ENCODE measurements around the gene DEGS2.
"Not testable (repeated sequence)": the region's sequence is repeated elsewhere in the genome, so short reads cannot be mapped to it uniquely, and the experiment has no call there.

DEGS2 gene

DNA sequence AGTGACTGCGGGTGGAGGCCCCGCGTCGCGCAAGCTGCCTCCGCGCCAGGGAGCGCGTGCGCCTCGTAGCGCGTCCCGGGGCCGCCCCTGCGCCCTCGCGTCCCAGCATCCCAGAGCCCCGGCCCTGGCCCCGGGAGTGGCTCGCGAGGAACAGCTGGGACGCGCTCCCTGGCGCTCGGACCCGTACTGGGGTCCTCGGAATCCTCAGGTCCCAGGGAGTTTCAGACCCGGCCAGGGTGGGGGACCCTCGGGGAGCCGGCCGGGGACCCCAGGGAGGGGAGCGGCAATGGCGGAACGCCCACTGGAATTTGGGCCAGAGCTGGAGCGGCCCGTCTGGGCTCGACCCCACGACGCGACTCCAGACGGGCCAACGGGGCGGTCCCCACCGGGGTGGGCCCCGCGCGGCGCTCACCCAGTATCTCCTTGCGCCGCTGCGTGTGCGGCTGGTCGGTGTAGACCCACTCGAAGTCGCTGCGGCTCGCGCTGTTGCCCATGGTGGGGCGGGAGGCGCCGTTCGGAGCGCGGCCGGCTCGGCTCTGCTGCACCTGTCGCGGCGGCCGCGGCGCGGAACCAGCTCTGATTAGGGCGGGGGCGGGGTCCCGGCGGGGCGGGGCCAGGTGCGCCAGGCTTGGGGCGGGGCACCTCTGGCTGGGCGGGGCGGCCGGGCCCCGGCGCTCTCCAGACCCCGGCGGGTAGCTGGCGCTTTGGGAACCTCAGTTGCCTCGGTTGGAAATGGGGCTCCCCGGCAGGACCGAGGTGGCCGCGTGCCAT is at the start of gene DEGS2:
Gene DEGS2, minus strand, starts transcription at position 552 of the 771 bp plus-strand sequence. Its CDS starts 58 bp downstream, at position 494.
- peak; percentile 54 for DNase-seq

GRCh38 chr14:100208136-100208535 is 48.7 kb upstream of the DEGS2 start:
- not testable (repeated sequence) for DNase-seq

- DNase-seq, result not testable (repeated sequence)
Measured at GRCh38 chr14:100207588-100207987, 48.1 kb upstream of the DEGS2 start.

- DNase-seq, result not testable (repeated sequence)
Measured at GRCh38 chr14:100204835-100205167, 45.4 kb upstream of the DEGS2 start.

DNA sequence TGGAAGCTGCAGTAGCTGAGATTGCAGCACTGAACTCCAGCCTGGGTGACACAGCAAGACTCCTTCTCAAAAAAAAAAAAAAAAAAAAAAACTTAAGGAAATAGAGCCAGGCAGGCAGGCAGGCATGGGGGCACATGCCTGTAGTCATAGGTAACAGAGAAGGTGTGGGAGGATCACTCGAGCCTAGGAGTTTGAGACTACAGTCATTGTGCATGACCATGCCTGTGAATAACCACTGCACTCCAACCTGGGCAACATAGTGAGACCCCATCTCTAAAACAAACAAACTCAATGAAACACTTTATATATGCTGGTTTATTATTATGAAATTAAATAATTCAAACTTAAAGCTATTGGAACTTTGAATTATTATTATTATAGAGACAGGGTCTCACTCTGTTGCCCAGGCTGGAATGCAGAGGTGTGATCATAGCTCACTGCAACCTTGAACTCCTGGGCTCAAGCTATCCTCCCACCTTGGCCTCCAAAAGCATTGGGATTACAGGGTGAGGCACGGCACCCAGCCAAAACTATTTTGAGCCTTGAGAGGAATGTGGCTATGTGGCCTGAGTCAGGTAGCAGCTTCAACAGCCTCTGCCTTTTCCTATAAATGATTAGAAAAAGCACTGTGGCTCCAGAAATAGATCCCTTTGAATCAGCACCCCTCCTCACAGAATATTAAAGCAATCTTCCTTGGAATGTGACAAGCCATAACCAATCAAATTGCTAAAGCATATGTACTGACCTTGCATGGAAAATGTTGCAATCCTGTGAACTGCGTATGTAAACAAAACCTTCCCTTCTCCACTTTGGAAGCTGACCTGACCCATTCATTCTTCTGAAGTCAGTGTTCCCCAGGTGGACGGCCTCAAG is 44.8 kb upstream of the DEGS2 start:
- DNase-seq, result no peak

- no peak for DNase-seq
Measured at GRCh38 chr14:100203146-100203545, 43.7 kb upstream of the DEGS2 start.

DNA sequence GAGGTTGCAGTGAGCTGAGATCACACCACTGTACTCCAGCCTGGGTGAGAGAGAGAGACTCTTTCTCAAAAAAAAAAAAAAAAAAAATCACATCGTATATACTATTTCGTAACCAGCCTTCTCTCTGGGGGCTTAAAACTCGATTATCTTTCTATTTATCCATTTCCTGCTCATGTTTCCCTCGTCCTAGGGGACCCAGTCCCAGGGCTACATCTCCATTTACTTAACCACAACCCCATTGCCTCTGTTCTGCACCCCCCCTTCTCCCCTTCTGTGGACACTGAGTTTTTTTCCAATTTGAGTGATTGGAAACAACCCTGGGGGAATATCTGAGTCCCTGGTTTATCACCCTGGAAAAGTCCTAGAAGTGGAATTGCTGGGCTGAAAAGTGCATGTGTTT is 43.3 kb upstream of the DEGS2 start:
- DNase-seq, result no peak

GRCh38 chr14:100201701-100202100 is 42.3 kb upstream of the DEGS2 start:
- DNase-seq, result no peak

GRCh38 chr14:100200311-100200710 is 40.9 kb upstream of the DEGS2 start:
- DNase-seq, result no peak

- no peak for DNase-seq
Measured at GRCh38 chr14:100199240-100199860, 39.9 kb upstream of the DEGS2 start.

GRCh38 chr14:100193417-100194357 is 34.2 kb upstream of the DEGS2 start:
- DNase-seq, result no peak

DNA sequence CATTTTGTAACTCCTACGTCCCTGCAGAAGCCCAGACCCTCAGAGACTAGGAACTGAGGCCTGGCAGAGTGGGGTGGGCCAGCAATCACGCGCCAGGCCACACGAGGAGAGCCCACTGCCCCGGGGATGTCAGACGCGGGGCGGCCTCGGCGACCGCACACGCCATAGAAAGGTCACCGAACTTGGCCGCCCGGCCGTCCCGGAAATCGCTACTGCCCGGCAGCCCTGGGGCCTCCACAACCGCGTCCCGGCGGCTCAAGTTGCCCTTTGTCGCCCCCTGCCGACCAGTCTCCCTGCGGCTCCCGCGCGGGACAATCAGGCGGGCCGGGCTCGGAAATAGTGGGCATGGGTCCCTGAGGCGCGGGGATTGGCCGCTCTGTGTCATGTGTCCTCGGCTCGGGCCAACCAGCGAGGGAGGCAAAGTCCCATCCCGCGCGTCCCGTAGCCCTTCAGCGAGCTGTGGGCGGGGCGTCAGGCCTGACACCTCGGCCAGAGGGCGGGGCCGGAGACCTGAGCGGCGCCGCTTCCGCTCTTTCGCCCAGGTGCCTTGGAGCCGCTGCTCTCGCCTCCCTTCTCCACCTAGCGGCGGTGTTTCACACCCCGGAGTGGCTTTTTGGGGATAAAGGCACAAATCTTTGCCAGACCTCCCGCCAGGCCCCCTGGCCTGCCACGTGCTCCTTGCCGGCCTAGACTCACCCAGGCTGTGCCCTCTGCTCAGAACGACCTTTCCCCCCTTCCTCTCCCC is 33.4 kb upstream of the DEGS2 start:
- DNase-seq, result peak; percentile 100

GRCh38 chr14:100192250-100192671 is 32.8 kb upstream of the DEGS2 start:
- no peak for DNase-seq

GRCh38 chr14:100191584-100192249 is 32.3 kb upstream of the DEGS2 start:
- no peak for DNase-seq

DNA sequence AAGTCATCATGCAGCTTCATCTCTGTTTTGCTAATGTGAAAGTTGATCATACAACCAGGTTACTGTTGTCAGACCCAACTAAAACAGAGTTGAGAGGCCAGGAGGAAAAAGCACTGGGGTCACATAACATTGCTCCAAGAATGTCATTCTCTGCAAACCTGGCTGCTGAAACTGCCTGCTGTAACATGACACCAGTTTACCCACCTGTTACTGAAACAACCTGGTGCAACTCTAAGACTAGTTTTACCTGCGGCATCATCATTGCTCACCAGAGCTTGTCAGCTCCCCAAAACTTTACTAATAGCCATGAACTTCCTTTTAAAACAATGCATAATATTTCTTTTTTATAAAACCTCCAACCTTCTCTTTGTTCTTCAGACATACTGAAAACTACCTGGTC is 30.7 kb upstream of the DEGS2 start:
- no peak for DNase-seq

- DNase-seq, result no peak
Measured at GRCh38 chr14:100188392-100189030, 29.1 kb upstream of the DEGS2 start.

DNA sequence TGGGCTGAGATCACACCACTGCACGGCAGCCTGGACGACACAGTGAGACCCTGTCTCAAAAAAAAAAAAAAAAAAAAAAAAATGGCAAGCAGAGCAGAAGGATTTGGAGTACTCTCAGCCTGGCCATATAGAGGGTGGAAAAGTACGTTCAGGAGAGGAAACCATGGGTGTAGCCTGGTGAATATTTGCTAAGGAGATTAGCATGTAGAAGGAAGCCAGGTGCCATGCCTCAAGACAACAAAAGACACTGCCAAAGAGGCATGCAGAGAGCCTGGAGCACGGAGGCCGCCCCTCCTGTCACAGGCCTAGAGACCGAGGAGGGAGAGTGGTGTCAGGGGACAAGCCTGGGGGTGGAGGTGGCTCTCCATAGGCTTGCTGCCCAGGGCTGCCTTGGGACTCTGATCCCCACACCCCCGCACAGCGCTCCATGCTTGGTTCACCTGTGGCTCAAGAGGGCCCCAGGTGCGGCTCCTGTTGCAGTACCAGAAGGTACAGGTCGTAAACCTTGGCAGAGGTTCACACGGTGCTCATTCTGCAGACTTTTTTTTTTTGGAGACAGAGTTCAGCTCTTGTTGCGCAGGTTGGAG is 27.9 kb upstream of the DEGS2 start:
- DNase-seq, result no peak

- DNase-seq, result not testable (repeated sequence)
Measured at GRCh38 chr14:100181876-100182551, 22.6 kb upstream of the DEGS2 start.

DNA sequence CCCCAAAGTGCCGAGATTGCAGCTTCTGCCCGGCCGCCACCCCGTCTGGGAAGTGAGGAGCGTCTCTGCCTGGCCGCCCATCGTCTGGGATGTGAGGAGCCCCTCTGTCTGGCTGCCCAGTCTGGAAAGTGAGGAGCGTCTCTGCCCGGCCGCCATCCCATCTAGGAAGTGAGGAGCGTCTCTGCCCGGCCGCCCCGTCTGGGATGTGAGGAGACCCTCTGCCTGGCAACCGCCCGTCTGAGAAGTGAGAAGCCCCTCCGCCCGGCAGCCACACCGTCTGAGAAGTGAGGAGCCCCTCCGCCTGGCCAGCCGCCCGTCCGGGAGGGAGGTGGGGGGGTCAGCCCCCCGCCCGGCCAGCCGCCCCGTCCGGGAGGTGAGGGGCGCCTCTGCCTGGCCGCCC is 21.2 kb upstream of the DEGS2 start:
- not testable (repeated sequence) for DNase-seq

DNA sequence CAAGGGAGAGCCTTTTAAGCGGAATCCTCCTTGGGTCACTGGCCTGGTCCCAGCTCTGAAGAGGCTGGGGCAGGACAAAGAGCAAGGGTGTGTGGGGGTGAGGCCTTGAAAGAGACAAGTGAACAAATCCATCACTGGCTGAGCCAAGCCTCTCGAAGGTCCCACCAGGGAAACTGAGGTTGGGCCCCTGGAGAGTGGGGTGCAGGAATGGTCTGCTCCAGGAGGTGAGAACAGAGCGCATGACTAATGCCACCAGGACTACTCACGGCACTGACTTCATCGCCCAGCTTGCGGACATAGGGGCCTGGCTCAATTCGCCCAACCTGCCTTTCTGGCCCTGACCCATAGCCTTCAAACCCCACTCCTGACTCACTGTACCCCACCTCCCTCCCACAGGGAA is 19.2 kb upstream of the DEGS2 start:
- DNase-seq, result no peak
